HG02759 (cell line): ENCODE measurements around the gene FLYWCH1.

ENCODE experiments used
- ATAC-seq: cut with Tn5 transposase; IDR thresholded peaks from one replicate; pipeline ENCODE4 v1.9.1; 2021; ENCODE audit warnings: mild to moderate bottlenecking, moderate library complexity; ENCODE audit not compliant: unreplicated experiment

Gene FLYWCH1, protein sequence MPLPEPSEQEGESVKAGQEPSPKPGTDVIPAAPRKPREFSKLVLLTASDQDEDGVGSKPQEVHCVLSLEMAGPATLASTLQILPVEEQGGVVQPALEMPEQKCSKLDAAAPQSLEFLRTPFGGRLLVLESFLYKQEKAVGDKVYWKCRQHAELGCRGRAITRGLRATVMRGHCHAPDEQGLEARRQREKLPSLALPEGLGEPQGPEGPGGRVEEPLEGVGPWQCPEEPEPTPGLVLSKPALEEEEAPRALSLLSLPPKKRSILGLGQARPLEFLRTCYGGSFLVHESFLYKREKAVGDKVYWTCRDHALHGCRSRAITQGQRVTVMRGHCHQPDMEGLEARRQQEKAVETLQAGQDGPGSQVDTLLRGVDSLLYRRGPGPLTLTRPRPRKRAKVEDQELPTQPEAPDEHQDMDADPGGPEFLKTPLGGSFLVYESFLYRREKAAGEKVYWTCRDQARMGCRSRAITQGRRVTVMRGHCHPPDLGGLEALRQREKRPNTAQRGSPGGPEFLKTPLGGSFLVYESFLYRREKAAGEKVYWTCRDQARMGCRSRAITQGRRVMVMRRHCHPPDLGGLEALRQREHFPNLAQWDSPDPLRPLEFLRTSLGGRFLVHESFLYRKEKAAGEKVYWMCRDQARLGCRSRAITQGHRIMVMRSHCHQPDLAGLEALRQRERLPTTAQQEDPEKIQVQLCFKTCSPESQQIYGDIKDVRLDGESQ

DNA sequence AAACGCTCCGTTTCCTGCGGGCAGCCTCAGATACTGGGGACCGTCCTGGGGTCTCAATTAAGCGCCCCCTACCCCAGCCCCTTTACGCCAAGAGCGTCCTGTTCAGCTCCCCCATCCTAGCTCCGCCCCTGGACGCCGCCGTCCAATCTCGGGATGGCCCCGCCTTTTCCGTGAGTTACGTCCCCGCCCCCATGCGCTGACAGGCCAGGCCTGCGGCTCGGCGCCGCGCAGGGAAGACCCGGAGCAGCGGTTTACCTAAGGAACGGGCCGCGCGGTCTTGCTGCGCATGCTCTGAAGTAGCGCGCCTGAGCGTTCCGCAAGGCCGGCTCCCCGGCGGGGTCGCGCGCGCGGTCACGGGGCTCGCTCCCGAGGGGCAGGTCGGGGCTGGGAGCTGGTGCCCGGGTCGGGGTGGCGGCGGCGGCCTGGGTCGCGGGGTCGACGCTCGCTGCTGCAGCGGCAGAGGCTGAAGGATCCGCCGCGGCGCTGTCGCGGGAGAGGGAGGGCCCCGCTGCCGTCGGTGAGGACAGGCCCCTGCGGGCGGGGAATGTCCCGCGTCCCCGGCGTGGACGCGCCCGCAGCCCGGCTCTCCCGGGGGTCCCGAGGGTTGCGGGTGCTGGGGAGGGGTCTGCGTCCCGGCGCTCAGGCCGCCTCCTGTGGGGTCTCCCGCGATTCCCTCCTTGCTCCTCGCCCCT, at the start of gene FLYWCH1:
Gene FLYWCH1 (plus strand): TSS at position 294 of the 692 bp plus-strand sequence. CDS start 17,755 bp downstream, outside the sequence.
- peak; percentile 91 for ATAC-seq

DNA sequence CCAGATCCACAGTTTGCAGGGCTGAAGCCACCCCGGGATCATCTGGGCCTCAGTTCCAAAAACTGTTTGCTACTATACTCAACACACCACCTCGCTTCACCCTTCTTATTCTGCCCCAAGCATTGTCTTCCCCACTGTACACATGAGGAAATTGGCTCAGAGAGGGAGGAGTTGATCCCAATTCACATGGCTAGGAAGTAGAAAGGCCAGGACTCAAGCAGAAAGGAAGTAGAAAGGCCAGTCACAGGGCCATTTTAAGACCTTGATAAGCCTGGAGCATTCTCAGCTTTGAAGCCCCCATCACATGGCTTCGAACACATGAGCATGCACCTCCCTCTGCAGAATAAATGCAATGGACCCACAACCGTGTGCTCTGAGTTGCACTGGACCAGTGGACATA, 46.1 kb upstream of the FLYWCH1 start:
- ATAC-seq = no peak

DNA sequence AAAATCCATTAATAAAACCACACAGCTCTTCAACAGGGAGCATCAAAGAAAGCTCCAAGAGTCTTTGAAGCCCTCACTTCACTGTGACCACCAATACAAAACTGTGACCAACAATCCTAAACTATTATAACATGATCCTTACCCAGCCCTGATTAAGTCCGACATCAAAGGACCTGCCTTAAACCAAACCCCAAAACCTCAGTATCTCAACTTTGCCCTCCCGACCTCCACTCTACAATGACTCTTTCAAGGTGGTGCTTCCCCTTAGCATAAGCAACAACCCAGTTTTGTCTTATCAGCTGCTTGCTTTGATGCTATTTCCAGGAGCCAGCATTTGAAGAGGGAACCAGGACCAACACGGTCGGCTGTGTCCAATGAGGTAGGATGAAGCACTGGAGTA, 45.3 kb upstream of the FLYWCH1 start:
- ATAC-seq = no peak

DNA sequence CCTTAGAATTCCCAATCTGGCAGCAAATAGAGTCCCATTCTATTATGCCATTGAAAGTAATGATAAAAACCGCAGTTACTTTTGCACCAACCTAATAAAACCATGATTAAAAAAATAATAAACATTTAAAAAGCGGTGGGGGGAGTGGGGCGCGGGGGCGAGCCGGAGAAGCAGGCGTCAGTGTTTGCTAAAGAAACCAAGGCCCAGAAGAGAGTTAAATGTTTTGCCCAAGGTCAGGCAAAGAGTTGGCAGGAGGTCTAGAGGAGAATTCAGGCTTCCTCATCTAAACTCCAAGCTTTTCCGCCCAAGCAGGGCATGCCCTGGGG, 44.1 kb upstream of the FLYWCH1 start:
- ATAC-seq = no peak

DNA sequence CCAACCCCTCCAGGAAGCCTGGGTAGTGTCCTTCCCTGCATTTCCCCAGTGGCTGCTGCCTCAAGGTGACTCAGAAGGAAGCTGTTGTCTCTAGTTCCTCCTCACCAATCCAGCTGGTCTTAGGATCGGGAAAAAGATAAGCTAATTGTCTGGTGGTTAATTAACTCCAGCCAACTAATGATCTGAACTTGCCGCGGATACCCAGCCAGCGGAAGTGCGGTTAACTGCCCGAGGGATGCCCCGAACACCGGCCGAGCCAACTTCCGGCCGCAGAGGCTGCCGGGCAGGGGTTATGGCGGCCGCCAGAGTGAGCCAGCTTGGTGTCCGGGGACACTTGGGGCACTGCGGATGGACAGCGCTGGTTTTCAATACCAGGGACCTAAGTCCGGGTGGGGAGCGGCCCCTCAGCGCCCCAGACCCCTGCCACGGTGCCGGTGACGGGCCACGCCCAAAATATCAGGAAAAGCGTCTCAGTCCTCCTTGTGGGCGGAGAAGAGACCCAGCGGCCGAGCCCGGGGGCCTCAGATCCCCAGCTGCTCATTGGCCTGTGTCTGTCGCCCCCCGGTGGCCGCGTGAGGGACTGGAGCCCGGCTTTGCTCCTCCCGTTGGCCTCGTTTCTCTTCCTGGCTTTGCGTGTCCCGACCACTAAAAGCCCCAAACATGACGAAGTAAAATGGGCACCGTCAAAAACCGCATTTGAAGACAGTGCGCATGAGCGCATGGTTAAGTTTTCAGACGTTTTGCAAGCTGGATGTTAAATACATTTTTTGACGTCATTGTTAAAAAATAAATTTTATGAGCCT, 43.5 kb upstream of the FLYWCH1 start:
- ATAC-seq = peak; percentile 92

DNA sequence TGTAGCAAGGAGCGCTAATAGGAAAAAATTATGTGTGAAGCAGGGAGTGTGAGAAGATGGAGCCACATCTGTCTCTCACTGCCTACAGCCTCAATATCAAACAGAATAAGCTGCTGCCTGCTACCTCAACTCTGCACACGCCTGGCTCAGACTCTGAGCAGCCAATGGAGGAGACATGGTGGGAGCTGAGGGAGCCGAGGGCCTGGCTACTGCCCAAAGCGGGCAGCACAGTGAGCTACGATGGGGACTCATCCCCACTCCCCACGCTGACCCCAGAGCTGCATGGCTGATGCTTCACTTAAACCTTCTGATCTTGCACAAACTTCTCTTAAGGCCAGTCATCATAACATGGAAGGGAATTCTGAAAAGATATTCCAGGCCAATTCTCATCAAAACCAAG, 39.8 kb upstream of the FLYWCH1 start:
- ATAC-seq = no peak

DNA sequence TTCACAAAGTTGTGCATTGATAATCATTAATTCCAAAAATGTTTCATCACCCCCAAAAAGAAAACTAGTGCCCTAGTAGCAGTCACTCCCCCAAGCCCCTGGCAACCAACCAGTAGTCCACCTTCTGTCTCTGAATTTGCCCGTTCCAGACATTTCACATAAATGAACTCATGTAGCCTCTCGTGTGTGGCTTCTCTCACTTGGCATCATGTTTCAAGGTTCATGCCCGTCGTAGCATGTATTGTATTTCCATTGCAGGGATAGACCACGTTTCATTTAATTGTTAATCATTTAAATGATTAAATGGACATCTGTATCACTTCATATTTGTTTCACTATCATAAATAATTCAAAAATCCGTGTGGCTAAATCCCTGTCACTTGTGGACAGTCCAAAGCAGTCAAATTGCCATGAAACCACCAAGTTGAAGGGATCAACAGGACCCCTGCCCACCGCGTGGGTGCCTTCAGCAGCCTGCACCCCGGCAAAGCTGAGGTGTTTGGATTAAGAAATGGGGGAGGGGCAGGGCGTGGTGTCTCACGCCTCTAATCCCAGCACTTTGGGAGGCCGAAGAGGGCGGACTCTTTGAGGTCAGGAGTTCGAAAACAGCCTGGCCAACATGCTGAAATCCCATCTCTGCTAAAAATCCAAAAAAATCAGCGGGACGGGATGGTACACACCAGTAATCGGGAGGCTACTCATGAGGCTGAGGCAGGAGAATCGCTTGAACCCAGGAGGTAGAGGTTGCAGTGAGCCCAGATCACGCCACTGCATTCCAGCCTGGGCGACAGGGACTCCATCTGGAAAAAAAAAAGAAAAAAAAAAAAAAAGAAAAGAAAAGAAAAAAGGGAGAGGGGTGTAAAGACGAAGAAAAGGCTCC, 37.5 kb upstream of the FLYWCH1 start:
- ATAC-seq = no peak

DNA sequence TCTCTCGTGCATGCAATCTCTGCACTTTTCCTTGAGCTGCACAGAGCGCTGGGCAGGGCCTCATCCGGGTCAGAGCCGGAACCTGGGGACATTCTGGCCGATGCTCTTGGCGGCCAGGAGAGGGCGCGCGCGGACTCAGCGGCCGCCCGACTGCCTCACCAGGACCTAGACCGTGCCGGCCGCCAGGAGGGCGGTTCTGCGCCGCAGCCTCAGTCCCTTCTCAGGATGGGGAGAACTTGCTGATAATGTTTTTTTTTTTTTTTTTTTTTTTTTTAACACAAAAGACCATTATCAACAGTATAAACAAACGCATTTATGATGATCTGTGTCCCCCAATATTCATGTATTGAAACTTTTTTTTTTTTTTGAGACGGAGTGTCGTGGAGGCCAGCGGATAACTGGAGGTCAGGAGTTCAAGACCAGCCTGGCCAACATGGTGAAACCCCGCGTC, 36.8 kb upstream of the FLYWCH1 start:
- ATAC-seq = no peak

DNA sequence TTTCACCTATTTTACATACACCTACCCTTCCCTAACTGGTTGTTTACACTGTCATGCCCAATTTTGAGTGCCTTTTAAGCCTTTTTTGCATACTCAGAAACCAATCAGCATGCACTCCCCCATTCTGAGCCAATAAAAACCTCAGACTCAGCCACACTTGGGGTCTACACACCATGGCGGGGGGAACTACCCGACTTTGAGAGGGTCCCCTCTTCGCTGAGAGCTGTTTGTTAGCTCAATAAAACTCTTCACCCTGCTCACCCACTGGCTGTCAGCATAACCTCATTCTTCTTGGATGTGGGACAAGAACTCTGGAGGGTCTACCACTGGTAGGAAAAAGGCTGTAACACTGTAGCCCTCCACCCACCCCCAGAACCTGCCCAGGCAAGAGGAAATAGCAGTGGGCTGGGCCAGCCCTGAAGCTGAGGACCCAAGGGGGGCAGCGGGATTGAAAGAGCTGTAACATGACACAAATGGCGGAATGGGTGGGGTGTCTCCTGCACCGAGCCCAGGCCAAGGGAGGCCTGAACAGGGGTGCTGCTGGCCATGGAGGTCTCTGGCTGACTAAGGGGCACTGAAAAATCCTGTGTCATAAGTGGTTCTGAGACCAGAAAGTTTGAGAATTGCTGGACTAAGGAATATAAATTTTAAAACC, 31.8 kb upstream of the FLYWCH1 start:
- no peak for ATAC-seq

DNA sequence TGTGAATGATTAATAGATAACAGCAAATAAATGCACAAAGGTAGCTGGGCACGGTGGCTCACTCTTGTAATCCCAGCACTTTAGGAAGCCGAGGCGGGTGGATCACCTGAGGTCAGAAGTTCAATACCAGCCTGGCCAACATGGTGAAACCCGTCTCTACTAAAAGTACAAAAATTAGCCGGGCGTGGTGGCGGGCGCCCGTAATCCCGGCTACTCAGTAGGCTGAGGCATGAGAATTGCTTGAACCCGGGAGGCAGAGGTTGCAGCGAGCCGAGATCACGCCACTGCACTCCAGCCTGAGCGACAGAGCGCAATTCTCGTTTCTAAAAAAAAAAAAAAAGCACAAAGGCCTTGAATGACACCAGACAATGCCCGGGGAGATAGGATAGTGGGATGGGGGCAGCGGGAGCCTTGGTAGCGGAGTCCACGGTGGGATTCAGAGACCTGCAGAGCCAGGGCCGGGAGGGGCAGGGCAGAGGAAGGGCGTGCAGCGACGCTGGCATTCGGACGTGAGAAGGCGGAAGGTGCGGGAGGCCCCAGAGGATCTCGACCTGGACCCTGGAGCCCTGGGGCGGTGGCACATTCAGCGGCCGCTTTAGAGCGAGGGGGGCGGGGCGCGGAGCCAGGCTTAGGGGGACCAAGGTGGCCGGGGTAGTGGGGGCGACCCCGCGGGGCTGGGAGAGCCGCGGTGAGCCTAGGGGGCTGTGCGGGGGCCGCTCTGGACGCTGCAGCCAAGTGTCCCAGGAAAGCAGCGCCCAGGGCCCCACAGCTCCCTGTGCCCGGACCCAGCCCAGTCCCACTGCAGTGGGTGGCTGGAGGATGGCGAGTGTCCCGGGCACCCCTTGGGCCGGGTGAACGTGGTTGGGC, 29.7 kb upstream of the FLYWCH1 start:
- no peak for ATAC-seq

DNA sequence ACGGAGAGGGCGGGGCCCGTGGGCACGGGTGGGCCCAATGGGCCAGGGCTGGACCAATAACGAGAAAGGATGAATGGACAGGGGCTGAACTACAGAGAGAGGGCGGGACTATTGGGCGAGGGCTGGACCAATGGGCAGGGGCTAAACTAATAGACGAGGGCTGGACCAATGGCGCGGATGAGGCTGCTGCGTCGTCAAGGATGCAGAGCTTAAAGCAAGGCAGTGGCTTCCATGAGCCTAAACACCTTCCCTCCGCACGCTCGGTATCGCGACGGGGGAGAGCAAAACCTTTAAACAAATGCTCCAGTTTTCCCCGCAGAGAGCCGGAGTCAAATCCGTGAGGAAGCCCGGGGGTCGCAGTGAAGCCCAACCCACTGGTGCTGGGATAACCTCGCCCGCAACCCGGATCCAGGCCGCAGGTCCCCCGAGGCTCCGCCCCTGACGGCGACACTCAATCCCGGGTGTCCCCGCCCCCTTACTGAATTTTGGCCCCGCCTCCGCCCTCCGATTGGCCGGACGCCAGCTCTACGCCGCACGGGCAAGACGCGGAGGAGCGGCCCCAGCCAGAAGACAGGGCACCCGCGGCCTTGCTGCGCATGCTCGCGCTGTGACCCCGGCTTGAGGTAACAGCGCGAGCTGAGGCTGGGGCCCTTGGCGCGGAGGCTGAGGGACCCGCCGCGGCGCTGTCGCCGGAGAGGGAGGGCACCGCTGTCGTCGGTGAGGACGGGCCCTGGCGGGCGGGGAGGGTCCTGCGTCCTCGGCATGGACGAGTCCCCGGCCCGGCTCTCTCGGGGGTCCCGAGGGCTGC, 28.9 kb upstream of the FLYWCH1 start, which contains the start of gene FLYWCH2:
Gene FLYWCH2 (plus strand): TSS at position 566 of the 808 bp plus-strand sequence. CDS start 13,235 bp downstream, outside the sequence.
- peak; percentile 89 for ATAC-seq

DNA sequence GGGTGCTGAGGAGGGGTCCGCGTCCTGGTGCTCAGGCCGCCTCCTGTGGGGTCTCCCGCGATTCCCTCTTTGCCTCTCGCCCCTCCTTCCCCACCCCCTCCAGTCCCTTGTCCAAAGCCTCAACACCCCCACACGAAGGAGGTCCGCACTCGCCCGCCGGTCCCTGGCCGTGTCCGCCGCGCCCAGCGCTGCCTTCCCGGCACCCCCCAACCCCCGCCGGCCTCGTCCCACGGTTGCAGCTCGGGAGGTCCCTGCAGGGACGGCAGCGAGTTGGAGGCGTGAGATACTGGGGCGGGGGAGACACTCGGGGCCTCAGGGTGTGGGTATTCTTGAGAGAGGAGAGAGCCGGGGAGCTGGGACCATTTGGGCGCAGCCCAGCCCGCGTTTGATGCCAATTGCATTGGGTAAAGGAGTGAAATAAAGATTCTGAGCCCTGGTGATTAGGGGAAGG, 28.2 kb upstream of the FLYWCH1 start:
- ATAC-seq = peak; percentile 1

DNA sequence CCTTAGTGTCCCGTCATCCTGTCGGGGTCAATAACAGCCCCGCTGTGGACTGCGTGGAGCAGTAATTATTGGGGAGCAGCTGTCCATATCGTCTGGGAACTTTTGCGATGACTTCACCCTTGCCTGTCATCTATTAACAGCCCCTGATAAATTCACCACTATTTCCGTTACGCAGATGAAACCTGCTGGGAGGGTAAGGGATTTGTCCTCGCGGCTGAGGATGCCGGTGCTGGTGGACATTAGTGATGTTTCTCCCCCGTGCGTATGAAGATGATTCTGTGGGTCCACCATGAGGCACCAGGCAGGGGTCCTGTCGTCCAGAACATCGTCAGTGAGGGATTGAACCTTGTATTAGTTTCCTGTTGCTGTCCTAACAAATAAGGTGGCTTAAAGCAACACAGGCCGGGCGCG, 27.7 kb upstream of the FLYWCH1 start:
- ATAC-seq = no peak

DNA sequence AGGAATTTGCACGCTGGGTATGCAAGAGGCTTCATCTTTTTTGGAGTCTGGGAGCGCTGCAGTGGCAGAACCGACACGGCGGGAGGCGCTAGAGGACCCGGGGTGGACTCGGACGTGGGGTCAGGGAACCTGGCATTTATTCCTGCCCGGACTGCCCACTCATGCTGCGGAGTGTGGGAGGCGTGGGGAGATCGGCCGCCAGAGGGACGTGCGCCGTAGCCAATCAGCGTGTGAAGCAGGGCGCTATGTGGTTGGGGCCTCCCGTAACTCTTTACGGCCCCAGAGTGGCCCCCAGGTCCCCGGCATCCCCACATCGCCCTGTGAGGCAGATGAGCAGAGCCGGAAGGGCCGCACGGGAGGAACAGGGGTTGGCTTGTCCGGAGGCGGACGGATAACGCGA, 17.5 kb upstream of the FLYWCH1 start:
- ATAC-seq = no peak

DNA sequence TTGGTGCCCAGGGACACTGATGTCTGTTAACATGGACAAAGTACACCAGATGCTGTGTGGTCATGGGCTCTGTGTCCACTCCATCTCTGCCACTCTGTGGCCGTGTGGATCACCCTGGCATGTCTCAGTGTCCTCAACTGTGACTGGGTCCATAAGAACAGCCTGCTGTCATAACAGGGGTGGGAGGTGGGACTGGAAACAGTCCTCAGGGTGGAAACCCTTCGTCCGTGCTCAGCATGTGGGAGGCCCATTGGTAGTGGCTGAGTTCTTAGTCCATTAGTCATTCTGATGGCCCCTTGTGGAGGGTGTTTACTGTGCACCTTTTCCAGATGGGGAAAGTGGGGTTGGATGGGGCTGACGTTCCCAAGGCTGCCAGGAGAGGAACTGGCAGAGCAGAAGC, 15.9 kb upstream of the FLYWCH1 start:
- no peak for ATAC-seq

DNA sequence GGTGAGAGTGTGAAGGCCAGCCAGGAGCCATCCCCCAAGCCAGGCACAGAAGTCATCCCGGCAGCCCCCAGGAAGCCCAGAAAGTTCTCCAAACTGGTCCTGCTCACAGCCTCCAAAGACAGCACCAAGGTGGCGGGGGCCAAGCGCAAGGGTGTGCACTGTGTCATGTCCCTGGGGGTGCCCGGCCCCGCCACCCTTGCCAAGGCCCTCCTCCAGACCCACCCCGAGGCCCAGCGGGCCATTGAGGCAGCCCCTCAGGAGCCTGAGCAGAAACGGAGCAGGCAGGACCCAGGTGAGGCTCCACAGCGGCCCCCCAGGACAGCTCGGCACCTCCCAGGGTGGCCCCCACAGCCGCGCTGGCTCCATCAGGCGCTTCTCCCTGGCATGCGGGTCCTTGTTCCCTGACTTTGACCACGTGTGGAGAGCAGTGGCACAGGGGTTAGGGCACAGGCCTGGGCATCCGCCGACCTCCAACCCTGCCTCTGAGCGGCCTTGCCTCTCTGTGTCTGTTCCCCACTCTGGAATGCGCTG, 15.2 kb upstream of the FLYWCH1 start:
- ATAC-seq = no peak

DNA sequence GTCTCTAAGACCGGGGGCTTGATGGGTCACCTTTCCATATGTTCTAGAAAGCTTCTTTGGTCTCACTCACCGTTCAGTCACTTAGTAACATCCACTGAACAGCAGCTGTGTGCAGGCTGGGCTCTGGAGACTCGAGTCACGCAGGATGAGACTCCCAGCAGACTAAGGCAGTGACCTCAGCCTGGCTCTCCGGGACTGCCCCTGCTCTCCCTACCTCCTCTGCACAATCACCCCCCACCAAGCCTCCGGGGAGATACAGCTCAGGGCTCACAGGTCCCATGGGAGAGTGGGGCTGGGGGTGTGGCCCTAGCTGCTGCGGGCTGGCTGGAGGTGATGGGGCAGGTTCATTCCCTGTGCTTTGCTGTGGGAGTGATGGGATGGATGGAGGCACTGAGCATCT, 14.6 kb upstream of the FLYWCH1 start:
- no peak for ATAC-seq
